ENCODE data around the gene UPK1A.

GRCh38 chr19:35722897-35723296 is 56.6 kb downstream of the UPK1A start:
- peak; percentile 13; the same call in 1 of the 2 replicates for TF ChIP-seq POLR2A (IDR thresholded peaks at IDR 0.05; ENCODE audit: low read depth, low read length)
- TF ChIP-seq NRF1 (conservative IDR thresholded peaks at IDR 0.05; ENCODE audit: low read depth, low read length): no peak
- no peak for TF ChIP-seq ZBTB40 (IDR thresholded peaks at IDR 0.05; ENCODE audit: borderline replicate concordance)
- TF ChIP-seq MXI1 (IDR thresholded peaks at IDR 0.05; ENCODE audit: low read depth, low read length): no peak
- no peak for TF ChIP-seq SREBF1 (IDR thresholded peaks at IDR 0.05; ENCODE audit: low read length)
- no peak for TF ChIP-seq USF2 (IDR thresholded peaks at IDR 0.05; ENCODE audit: borderline replicate concordance, low read depth, low read length)
- TF ChIP-seq EZH2 (IDR thresholded peaks at IDR 0.05; ENCODE audit: borderline replicate concordance, control insufficient read depth, low read depth, low read length): no peak
- TF ChIP-seq RAD21 (IDR thresholded peaks at IDR 0.05; ENCODE audit: insufficient read depth, low read depth, low read length): no peak
- TF ChIP-seq, protein P1, sequence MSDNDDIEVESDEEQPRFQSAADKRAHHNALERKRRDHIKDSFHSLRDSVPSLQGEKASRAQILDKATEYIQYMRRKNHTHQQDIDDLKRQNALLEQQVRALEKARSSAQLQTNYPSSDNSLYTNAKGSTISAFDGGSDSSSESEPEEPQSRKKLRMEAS (IDR thresholded peaks at IDR 0.05; ENCODE audit: low read depth, low read length): no peak
- no peak for TF ChIP-seq TCF12 (IDR thresholded peaks at IDR 0.05; ENCODE audit: low read depth, low read length)
